Measurements from ENCODE around the gene PAX1. TPM values are rescaled to one million over a fixed set of nuclear protein-coding genes. Genes with fewer than 3 reads are reported as not detected.

The PAX1 gene
- polyA plus RNA-seq, 3 donors, result not detected

- DNase-seq, result no peak
- intact Hi-C loops (cut with micrococcal nuclease), result no loop called here
- H3K9ac ChIP-seq (ENCODE audit: insufficient read depth, low read length, poor library complexity, severe bottlenecking), result no peak overlapping the region
- Mint-ChIP-seq H3K27ac (no peak overlapping the region), H3K36me3 (peaks cover 2 to 3% of the 10 kb centered on the region in 2 donors), H3K4me3 (peak overlapping the region in 1 of 2 donors; percentile 82), H3K9me3 (peaks cover 0 to 16% (median 9%) of the 10 kb centered on the region in 7 donors), H3K4me1 (peaks cover 7% of the 10 kb centered on the region), H3K27me3 (ENCODE audit: low read depth in 3 of 3) (peaks cover 96 to 98% (median 96%) of the 10 kb centered on the region in 3 donors)
- no peak overlapping the region for H3K27ac ChIP-seq (ENCODE audit: low read depth in 1 of 2, low read length in 2 of 2)
- H3K9me3 ChIP-seq (replicated peaks in 1 of 2; ENCODE audit: control insufficient read depth in 1 of 2, insufficient read depth in 1 of 2, low read length in 2 of 2), result peaks cover 0 to 63% of the 10 kb centered on the region in 2 donors
- no peak for TF ChIP-seq CTCF (IDR thresholded peaks at IDR 0.05)
- H3K36me3 ChIP-seq (replicated peaks in 1 of 2; ENCODE audit: control insufficient read depth in 1 of 2, insufficient read depth in 2 of 2, low read length in 2 of 2), result no peaks in the 10 kb centered on the region
- H3K4me2 ChIP-seq (replicated peaks; ENCODE audit: extremely low read depth, low read length, poor library complexity, severe bottlenecking), result no peak overlapping the region
- peaks cover 71 to 95% of the 10 kb centered on the region in 2 donors for H3K27me3 ChIP-seq (ENCODE audit: control insufficient read depth in 2 of 2, insufficient read depth in 2 of 2, low read length in 2 of 2)
- 6% methylated on average over 16 of the region's 22 CpGs for WGBS (ENCODE audit: insufficient coverage)
- H3K4me3 ChIP-seq (replicated peaks in 1 of 3; ENCODE audit: low read depth in 2 of 3, low read length in 3 of 3), result no peak overlapping the region
- no peaks in the 10 kb centered on the region for H3K4me1 ChIP-seq (ENCODE audit: control insufficient read depth in 1 of 2, insufficient read depth in 2 of 2, low read length in 2 of 2)
- no peaks in the 10 kb centered on the region for H4K20me1 ChIP-seq (ENCODE audit: insufficient read depth, low read length)
- H3K79me2 ChIP-seq (ENCODE audit: insufficient read depth, low read length), result no peaks in the 10 kb centered on the region
- no peak overlapping the region for H2AFZ ChIP-seq (ENCODE audit: insufficient read depth, low read depth, low read length, poor library complexity, severe bottlenecking)
Measured at GRCh38 chr20:21703717-21704407, 1.6 kb upstream of the PAX1 start.

GRCh38 chr20:21704408-21705385 lies 767 bp upstream of the PAX1 start:
- no peaks in the 10 kb centered on the region for H4K20me1 ChIP-seq (ENCODE audit: insufficient read depth, low read length)
- no peak overlapping the region for H3K4me2 ChIP-seq (replicated peaks; ENCODE audit: extremely low read depth, low read length, poor library complexity, severe bottlenecking)
- Mint-ChIP-seq H3K36me3 (peaks cover 2 to 3% of the 10 kb centered on the region in 2 donors), H3K4me1 (peaks cover 7% of the 10 kb centered on the region), H3K27ac (no peak overlapping the region), H3K27me3 (ENCODE audit: low read depth in 3 of 3) (peaks cover 96 to 98% (median 98%) of the 10 kb centered on the region in 3 donors), H3K9me3 (peaks cover 0 to 16% (median 9%) of the 10 kb centered on the region in 7 donors), H3K4me3 (peak overlapping the region in 1 of 2 donors; percentile 82)
- H3K9me3 ChIP-seq (replicated peaks in 1 of 2; ENCODE audit: control insufficient read depth in 1 of 2, insufficient read depth in 1 of 2, low read length in 2 of 2), result peaks cover 0 to 72% of the 10 kb centered on the region in 2 donors
- H3K79me2 ChIP-seq (ENCODE audit: insufficient read depth, low read length), result no peaks in the 10 kb centered on the region
- DNase-seq, result no peak
- H3K27me3 ChIP-seq (ENCODE audit: control insufficient read depth in 2 of 2, insufficient read depth in 2 of 2, low read length in 2 of 2), result peaks cover 70 to 95% of the 10 kb centered on the region in 2 donors
- no peak for TF ChIP-seq CTCF (IDR thresholded peaks at IDR 0.05)
- H2AFZ ChIP-seq (ENCODE audit: insufficient read depth, low read depth, low read length, poor library complexity, severe bottlenecking), result no peak overlapping the region
- no peaks in the 10 kb centered on the region for H3K4me1 ChIP-seq (ENCODE audit: control insufficient read depth in 1 of 2, insufficient read depth in 2 of 2, low read length in 2 of 2)
- H3K27ac ChIP-seq (ENCODE audit: low read depth in 1 of 2, low read length in 2 of 2), result no peak overlapping the region
- H3K36me3 ChIP-seq (replicated peaks in 1 of 2; ENCODE audit: control insufficient read depth in 1 of 2, insufficient read depth in 2 of 2, low read length in 2 of 2), result no peaks in the 10 kb centered on the region
- 9% methylated on average over 11 of the region's 31 CpGs for WGBS (ENCODE audit: insufficient coverage)
- intact Hi-C loops (cut with micrococcal nuclease), result no loop called here
- no peak overlapping the region for H3K4me3 ChIP-seq (replicated peaks in 1 of 3; ENCODE audit: low read depth in 2 of 3, low read length in 3 of 3)
- no peak overlapping the region for H3K9ac ChIP-seq (ENCODE audit: insufficient read depth, low read length, poor library complexity, severe bottlenecking)
